GM12875 (cell line): ENCODE data around the gene CXCR4.

Source experiments
- H3K4me3 ChIP-seq: one replicate; pipeline ENCODE4 v1.5.1; 2011; ENCODE audit warnings: low read depth, low read length, control low read depth
- TF ChIP-seq, protein P1 (sequence below): IDR thresholded peaks from 2 replicates; pipeline ENCODE4 v1.5.1; 2011; ENCODE audit warnings: low read depth, mild to moderate bottlenecking, control low read depth, inconsistent platforms, low read length, moderate library complexity, borderline replicate concordance; ENCODE audit not compliant: insufficient read depth

CXCR4 gene

DNA sequence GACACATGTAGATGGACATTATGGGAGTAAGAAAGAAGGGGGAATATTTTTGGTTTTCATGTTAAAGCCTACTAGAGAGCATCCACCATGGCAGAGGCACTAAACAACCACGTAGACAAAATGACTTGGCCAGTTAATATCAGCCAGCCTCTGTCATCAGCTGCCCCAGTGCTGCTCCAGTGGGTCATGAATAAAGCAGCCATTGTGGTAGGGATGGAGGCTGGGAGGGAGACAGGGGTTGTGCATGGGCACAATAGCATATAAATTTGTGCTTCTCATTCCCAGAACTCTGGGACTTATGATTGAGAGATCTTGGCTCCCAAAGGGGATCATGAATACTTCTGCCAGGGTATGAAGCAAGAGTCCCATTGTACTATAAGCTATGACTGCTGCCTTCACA is 31.1 kb upstream of the CXCR4 start:
- TF ChIP-seq, protein P1, sequence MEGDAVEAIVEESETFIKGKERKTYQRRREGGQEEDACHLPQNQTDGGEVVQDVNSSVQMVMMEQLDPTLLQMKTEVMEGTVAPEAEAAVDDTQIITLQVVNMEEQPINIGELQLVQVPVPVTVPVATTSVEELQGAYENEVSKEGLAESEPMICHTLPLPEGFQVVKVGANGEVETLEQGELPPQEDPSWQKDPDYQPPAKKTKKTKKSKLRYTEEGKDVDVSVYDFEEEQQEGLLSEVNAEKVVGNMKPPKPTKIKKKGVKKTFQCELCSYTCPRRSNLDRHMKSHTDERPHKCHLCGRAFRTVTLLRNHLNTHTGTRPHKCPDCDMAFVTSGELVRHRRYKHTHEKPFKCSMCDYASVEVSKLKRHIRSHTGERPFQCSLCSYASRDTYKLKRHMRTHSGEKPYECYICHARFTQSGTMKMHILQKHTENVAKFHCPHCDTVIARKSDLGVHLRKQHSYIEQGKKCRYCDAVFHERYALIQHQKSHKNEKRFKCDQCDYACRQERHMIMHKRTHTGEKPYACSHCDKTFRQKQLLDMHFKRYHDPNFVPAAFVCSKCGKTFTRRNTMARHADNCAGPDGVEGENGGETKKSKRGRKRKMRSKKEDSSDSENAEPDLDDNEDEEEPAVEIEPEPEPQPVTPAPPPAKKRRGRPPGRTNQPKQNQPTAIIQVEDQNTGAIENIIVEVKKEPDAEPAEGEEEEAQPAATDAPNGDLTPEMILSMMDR: no peak

DNA sequence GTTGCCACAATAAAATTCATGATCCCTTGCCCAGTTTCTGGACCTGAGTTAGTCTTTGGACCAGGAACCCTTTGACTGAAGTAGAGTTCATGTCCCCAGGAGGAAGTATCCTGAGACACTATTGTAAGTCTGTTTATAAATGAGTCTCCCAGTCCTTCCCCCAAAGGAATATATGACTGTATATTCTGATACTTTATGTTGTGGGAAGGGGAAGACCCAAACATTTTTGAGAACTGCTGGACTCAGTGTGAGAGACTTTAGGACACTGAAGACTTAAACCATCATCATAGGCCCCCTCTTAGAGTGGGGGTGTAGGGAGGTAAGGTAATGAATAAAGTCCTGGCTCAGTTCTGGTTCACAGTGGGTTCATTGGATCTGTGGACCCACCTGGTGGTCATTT is 28.6 kb upstream of the CXCR4 start:
- TF ChIP-seq, protein P1: no peak

More for the DNA sequence above, 31.1 kb upstream of the CXCR4 start:
- no peak overlapping the region for H3K4me3 ChIP-seq

DNA sequence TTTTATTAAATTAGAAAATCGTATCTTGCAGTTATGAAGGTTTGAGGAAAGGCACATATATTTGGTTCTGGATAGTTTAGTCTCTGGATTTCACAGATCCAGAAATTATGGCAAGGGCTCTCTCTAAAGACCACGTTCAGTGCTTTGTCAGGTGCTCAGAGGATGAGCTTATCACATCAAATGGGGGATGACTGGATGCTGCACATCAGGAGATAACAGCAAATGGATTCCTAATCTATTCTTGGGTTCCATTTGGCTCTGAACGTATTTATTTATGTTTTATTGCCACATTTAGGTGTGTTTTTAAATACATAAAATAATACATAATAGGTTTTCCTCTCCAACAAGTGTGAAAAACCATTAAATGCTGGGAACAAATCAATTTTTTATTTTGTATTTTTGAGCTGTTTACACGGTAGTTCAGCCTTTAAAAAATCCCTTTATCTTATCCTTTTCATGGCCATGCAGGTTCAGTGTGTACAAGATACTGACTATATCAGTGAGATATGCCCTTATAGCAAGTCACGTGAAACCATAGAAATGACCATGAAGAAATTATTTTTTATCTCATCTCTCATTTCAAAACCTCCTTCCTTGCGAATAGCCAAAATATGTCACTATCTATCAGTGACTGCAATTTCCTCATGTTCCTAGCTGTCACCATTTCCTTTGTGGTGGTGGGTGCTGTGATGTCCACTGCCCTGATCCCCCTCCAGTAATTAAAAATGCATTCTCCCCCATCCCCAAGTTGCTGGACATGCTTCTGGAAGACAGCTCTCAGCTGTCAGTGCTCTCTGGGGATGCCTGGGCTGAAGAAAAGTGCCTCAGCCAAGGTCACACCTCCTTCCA is 25.9 kb upstream of the CXCR4 start:
- TF ChIP-seq, protein P1: no peak

More for the DNA sequence above, 28.6 kb upstream of the CXCR4 start:
- H3K4me3 ChIP-seq: no peak overlapping the region

DNA sequence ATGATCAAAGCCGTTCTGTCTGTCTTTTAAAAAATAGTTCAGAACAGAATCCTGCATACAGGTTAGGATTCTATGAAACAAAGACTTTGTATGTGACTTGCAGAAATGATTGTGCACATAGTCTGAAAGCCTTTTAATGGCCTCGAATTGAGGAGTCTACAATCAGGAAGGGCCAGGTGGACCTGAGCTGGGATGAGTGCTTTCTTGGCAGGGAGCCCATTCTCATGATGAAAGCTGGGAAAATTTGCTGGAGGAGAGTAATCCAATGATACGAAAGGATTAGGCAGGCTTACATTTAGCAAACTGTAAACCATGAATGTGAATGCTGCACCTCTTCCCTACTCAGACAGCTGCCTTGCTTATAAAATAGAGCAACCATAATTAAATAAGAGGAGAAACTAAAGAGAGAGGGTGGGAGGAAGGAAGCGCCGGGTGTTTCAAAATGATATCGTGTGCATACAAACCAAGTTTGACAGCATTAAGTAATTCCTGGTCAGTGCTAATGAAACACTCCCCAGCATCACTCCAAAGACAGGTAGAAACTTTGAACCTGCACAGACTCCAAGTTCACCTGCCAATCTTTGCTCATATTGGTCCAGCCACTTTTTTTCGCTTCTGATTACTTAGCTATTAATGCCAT is 23.7 kb upstream of the CXCR4 start:
- H3K4me3 ChIP-seq: no peak overlapping the region
- TF ChIP-seq, protein P1: no peak

More for the DNA sequence above, 25.9 kb upstream of the CXCR4 start:
- no peak overlapping the region for H3K4me3 ChIP-seq

DNA sequence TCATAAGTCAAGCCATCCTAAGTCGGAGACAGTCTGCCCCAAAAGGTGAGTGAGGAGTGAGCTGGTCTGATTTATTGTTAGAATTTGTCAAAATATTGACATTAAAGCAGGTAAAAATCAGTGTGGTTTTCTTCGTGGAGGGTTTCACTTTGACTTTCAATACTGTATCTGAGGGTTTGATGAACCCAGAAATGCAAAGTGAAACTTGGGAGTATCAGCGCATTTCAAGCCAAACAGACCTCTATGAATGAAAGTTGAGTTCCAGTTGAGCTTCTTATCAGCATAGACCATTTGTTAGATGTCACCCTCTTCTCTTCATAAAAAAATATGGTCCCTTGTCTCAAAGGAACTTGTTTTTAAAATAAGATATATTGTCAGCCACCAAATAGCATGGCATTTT is 21.7 kb upstream of the CXCR4 start:
- TF ChIP-seq, protein P1: no peak
- no peak overlapping the region for H3K4me3 ChIP-seq

DNA sequence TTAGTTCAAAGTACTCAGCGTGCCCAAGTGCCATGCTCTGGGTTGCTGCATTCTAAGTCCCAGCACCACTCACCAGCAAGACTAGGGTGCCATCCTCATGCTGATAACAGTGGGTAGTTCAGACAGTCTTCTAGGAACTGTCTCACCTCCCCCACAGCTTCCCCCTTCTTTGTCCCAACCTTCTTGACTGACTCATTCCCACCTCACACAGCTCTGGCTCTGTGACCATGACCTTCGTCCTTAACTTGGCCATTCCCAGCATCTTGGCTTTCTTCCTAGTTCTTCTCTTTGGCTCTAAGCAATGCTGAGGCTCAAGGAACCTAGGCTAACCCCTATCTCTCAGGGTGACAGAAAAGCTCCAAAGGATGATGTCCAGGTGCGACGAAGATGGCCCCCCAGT is 20.0 kb upstream of the CXCR4 start:
- H3K4me3 ChIP-seq: no peak overlapping the region
- TF ChIP-seq, protein P1: no peak
